GM18867 (cell line): Measurements from ENCODE around the gene KNOP1.
"Not testable (repeated sequence)": the region's sequence is repeated elsewhere in the genome, so short reads cannot be mapped to it uniquely, and the experiment has no call there.

ENCODE experiments used
- ATAC-seq: cut with Tn5 transposase; IDR thresholded peaks from one replicate; pipeline ENCODE4 v1.9.1; 2021; ENCODE audit warnings: mild to moderate bottlenecking, moderate library complexity; ENCODE audit not compliant: unreplicated experiment

The KNOP1 gene

DNA sequence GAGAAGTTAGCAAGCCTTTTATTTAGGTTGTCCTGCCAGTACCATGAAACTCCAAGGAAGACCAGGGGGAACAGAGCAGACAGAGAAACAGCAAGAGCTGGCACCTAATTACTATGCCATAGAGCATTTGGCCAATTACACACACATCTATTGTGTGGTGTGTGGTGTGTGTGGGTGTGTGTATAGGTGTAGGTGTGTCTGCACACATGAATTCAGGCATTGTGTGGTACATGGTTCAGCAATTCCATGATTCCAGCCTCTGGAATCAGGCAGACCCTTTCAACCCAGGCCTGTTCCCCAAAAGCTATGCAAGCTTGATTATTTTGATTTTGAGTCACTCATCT is 25.8 kb upstream of the KNOP1 start:
- ATAC-seq: no peak

GRCh38 chr16:19741354-19741753 is 23.3 kb upstream of the KNOP1 start:
- ATAC-seq: no peak

DNA sequence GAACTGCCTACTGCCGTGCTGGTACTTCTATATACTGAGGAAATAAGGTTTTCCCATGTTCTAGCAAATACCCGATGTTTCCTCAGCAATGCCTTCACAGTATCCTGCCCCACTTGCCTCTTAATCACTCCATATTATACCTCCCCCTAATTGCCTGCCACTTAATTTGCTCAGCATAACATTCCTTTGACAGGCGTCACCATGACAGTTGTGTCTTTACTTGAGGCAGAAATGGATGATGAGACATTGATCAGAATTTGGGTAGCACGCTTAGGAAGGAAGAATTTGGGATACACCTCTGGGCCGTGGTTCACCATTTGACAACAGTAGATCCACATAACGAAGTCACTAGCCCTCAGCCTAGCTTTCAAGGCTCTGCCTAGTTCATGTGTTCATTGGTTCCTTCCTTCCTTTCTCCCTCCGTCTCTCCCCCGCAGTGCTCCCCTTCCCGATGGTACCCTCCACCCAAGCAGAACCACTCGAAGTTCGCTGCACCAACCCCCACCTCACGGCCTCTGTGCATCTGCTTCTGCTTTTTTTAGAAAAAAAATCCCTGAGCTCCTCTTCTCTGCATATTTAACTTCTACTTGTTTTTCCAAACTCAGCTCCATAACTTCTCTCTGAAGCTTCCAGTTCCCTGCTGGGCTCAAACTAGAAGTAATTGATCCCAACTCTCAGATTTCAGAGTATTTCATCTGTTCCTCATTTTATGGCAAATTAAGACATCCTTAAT is 19.4 kb upstream of the KNOP1 start:
- no peak for ATAC-seq

DNA sequence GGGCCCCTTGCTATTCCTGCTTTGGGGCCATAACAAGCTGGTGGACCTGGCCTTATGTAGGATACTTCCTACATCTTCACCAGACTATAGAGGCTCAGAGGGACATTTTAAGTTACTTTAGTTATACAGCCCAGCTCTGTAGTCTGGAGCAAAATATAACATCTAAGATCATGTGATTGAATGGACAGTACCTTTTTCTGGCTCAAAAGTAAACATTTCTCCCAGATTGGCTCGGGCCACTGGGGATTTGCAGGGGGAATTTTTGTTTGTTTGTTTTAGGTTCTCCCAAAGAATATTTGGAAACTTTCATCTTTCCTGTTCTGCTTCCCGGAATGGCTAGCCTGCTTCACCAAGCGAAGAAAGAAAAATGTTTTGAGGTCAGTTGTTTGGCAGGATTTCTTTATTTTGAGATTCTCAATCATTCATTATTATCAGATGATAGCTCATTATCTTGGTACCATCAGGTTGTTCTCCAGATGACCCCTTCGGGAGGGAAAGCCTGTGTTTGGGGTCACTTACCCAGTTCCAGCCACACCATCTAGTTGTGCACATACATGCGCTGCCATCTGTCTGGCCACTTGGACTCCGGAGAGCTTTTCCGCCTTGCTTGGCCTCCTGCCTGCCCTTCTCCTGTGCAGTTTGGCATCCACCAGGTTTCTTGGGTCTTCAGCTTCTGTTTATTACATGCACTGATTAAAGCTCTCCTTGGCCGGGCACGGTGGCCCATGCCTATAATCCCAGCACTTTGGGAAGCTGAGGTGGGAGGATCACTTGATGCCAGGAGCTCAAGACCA is 17.2 kb upstream of the KNOP1 start:
- ATAC-seq: no peak

GRCh38 chr16:19733551-19733950 is 15.5 kb upstream of the KNOP1 start:
- ATAC-seq: no peak

GRCh38 chr16:19728636-19728965 is 10.6 kb upstream of the KNOP1 start:
- ATAC-seq: no peak

- no peak for ATAC-seq
These were observed 5.0 kb upstream of the KNOP1 start for GRCh38 chr16:19722981-19723380.

- no peak for ATAC-seq
These were observed 4.4 kb upstream of the KNOP1 start for GRCh38 chr16:19722269-19722952.

DNA sequence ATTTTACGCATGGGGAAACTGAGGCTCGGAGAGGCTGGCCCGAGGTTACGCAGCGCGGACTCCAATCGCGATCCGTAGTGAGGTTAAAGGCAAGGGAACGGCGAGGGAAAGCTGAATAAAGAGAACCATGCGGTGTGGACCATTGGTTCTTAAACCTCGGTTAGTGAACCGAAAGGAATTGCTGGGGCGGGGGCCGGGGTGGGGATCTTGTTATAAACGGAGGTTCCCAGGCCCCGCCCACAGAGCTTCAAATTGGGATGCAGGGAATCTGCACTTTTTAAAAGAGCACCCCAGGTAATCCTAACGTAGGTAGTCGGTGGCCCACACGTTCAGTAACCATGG is 568 bp upstream of the KNOP1 start:
- no peak for ATAC-seq

GRCh38 chr16:19717314-19717713 is 713 bp downstream of the KNOP1 start:
- no peak for ATAC-seq

GRCh38 chr16:19716728-19717127 is 1.3 kb downstream of the KNOP1 start:
- not testable (repeated sequence) for ATAC-seq

- no peak for ATAC-seq
These were observed 1.8 kb downstream of the KNOP1 start for GRCh38 chr16:19716183-19716582.

GRCh38 chr16:19715566-19715965 is 2.5 kb downstream of the KNOP1 start:
- no peak for ATAC-seq

DNA sequence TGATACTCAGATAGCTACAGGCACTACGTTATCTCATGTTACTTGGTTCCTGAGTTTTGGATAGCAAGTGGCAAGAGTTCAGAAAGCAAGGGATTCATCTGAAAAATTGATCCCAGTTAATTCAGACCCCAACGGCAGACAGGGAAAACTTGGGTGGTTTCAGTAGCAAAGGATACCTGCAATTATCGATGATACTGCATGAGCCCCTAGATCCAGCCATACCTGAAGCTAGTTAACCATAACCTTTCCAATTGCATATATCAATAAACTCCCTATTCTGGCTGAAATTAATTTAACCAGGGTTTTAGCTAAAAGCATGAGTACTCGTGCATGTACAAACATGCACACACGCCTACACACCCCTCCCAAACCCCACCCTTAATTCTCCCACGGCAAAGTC is 4.3 kb downstream of the KNOP1 start:
- no peak for ATAC-seq

GRCh38 chr16:19712418-19713058 is 5.5 kb downstream of the KNOP1 start:
- ATAC-seq: no peak

DNA sequence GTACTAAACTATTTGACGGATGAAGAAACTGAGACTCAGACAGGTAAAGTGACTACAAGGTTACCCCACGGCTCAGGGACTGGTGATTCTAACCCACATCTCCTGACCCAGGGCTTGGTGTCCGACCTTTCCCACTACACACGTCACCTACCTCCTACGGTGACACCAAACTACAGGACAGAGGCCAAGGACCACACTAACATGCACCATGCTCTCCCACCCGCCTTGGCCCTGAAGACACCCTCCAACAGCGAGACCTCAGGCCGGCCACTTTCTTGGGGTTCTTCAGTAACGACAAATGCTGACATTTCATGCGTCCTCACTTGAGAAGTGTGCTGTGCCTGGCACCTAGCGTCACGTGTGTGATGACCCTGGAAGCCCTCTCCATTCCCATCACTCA is 6.4 kb downstream of the KNOP1 start:
- no peak for ATAC-seq

DNA sequence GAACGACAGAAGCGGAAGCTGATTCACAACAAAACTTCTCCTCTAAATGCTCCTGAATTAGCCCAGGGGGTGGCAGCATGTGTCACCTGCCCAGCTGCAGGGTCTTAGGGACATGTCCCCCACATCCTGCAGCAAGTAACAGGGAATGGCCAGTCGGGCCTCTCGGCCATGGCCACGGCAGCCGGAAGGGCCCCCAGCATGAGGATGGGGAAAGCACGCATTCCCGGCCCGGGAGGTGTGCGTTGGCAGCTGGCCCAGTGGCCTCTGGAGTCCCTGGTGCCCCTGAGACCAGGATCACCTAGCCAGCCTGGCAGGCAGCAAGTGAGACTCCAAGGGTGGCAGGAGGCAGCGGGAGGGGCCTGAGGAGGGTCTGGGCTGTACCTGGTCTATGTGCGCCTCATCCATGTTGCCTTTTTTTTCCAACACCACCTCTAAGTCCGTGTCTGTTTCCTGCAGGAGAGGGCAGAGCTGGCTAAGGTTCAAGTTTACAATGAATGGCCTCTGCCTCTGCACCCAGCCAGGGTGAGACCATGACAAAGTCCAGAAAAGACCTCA is 7.0 kb downstream of the KNOP1 start:
- no peak for ATAC-seq

DNA sequence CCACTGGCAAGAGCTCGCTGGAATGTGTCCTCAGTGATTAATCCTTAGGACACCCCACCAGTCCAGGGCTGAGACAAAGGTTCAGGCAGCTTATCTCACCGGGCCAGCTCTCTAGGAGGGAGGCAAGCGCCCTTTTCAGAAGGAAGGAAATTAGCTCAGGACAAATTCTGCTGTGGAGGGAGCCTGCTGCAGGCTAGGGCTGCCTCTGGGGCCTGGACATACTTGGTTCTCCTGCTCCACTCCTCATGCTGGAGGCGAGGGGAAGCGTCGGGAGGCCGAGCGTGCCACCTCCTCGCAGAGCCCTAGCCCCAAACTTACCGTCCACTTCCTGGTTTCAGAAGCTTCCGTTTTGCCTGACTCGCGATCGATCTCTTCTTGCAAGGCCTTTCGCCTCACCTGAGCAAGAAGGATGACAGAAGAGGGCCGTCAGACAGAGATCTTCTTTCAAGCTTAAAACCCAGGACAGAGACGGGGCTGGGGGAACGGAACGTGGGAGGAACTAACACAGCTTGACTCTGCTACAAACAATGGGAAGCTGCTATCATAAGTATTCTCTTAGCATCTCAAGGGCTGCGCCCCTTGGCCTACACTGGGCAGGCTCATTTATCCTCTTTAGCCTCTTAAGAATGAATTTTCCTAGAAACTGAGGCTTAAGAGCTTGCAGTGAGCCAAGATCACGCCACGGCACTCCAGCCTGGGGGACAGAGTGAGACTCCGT is 7.7 kb downstream of the KNOP1 start:
- ATAC-seq: no peak

GRCh38 chr16:19709381-19710136 is 8.5 kb downstream of the KNOP1 start:
- ATAC-seq: no peak
